GM21447 (cell line): ENCODE results near the gene AFF3.
"Not testable (repeated sequence)": the region's sequence is repeated elsewhere in the genome, so short reads cannot be mapped to it uniquely, and the experiment has no call there.

Experiments
- ATAC-seq: cut with Tn5 transposase; IDR thresholded peaks from one replicate; pipeline ENCODE4 v1.9.1; 2021; ENCODE audit not compliant: unreplicated experiment

The AFF3 gene

GRCh38 chr2:99940963-99941362 lies 201.4 kb downstream of the AFF3 start:
- ATAC-seq: no peak

DNA sequence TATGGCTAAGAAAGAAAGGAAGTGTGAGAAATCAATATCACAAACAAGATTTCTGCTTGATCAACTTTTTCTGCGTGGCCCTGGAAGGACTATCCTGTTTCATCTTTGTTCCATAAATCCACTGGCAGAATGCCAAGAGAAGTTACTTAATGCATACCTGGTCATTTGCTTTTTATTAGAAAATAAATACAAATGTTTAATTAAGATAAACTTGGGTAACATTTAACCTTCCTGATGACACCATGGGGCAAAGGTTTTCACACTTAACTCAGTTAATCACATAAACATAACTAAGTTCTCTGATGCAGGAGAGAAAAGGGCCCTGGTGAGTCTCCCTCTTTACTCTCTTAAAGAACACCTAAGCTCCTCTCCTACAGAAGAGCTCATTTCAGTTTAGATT lies 203.3 kb downstream of the AFF3 start:
- ATAC-seq: no peak

DNA sequence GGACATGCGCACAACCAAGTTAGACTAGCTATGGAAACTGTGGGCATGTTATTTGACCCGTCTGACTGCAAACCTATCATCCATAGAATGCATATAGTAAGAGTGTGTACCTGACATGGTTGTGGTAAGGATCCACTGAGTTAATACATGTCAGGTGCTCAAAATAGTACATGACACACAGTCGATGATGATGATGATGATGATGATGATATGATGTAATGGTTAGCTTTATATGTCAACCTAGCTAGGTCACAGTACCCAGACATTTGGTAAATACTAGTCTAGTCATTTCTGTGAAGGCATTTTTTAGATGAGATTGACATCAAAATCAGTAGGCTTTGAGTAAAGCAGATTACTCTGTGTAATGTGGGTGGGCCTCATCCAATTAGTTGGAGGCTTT lies 204.1 kb downstream of the AFF3 start:
- no peak for ATAC-seq

DNA sequence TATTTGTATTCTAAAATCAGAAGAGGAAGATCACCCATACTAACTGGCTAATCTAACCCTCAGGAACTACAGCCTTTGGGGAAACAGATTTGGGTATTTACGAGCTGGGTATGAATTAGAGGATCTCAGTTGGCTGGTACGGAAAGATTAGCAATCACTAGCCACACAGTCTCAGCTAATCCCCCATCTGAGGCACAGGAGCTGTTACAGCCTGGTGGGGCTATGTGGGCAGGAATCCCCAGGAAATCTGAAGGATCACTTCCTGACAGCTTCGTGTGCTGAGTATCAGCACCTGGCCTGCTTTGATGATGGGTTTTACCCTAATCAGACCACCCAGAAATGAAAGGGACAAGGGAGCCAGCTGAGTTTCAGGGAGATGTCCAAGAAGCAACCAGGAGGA lies 206.3 kb downstream of the AFF3 start:
- no peak for ATAC-seq

DNA sequence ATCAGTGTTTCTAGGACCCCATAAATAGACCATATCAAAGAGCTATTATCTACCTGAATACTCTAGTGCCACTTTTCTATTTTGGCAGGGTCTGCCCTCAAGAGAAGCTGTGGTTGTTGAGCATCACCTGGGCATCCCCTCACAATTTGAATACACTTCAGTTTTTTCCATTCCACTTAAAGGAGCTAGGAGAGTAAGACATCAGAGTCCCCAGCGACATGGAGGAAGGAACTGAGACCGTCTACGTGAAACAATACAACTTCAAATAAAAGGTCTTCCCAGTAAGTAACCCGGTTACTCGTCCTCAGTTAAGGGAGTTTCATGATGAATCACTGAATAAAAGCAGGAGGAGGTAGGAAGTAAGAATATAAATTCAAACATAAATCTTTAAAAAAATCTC lies 206.7 kb downstream of the AFF3 start:
- no peak for ATAC-seq

DNA sequence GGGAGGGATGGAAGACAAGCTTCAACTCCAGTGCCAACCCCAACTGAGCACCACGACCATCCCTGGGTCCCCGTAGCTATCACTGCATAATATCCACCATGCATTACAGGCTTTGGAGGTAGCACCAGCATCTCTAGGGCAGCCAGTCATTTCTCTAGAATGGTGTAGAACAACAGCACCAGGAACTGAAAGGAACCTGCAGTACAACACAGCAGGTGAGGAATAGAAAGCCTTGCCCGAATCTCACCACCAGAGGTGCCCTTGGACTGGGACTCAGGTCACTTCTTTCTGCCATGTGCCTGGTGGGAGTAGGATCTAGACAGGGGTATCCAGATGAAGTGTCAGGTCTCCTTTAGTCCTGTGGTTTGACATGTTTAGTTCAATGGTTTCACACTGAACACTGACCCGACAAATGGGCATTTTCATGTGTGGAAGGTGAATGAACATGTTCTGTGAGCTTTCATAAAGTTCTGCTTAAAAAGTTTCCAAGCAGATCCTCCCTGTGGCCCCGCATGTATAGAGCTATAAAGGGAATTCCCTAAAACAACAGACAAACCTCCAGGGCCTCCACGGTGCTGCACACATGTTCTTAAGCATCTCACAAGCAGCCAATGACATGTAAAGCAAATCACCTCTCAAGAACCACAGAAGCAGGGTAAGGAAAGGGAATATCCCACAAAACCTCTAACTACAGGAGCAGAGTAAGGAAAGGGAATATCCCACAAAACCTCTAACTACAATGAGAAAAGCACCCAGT lies 208.3 kb downstream of the AFF3 start:
- ATAC-seq: no peak

DNA sequence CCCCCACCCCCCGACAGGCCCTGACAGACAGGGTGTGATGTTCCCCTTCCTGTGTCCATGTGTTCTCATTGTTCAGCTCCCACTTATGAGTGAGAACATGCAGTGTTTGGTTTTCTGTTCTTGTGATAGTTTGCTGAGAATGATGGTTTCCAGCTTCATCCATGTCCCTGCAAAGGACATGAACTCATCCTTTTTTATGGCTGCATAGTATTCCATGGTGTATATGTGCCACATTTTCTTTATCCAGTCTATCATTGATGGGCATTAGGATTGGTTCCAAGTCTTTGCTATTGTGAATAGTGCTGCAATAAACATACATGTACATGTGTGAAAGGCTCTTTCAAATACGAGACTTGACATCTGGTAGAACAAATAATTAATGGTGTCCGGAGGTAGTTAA lies 208.9 kb downstream of the AFF3 start:
- ATAC-seq: not testable (repeated sequence)

DNA sequence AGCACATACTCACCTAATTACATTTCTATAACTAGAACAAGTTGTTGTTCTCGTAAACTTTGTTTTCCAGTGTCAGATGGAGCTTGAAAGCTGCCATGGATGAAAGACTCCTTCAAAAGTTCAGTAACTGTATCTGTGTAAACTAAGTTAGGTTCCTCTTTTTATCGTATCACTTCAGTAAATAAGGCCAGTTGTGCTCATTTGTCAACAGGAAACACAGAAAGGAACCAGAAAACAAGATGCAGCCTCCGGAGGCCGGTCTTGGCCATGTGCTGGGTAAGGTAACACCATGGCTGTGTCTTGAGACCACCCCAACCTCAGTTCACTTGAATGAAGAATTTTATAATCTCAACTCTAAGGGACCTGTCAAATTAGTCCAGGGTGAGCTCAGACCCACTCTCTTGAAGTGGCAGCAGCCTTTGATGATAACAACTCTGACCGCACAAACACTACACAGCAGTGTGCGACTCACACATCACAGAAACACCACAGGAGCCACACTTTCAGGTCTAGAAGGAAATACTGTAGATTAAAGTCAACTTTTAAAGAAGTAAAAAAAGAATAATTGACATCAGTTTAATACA lies 213.8 kb downstream of the AFF3 start:
- no peak for ATAC-seq

GRCh38 chr2:99927690-99928207 lies 214.6 kb downstream of the AFF3 start:
- ATAC-seq: not testable (repeated sequence)

DNA sequence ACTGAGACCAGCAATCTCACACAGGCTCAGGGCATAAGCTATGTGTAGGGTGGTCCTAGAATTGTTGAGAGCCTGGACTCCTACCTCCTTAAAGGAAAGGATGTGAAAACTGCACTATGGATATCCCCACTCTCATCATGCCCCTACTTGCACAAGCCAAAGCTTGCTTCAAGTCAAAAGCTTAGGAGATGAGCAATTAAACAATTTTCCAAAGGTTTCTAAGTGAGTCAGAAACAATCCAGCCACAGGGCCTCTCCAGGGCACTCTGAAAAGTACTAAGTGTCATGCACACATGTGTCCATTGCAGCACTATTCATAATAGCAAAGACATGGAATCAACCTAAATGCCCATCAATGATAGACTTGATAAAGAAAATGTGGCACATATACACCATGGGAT lies 215.4 kb downstream of the AFF3 start:
- ATAC-seq: no peak

GRCh38 chr2:99925960-99926359 lies 216.4 kb downstream of the AFF3 start:
- ATAC-seq: no peak

GRCh38 chr2:99922664-99923063 lies 219.7 kb downstream of the AFF3 start:
- no peak for ATAC-seq

GRCh38 chr2:99921903-99922302 lies 220.5 kb downstream of the AFF3 start:
- no peak for ATAC-seq

DNA sequence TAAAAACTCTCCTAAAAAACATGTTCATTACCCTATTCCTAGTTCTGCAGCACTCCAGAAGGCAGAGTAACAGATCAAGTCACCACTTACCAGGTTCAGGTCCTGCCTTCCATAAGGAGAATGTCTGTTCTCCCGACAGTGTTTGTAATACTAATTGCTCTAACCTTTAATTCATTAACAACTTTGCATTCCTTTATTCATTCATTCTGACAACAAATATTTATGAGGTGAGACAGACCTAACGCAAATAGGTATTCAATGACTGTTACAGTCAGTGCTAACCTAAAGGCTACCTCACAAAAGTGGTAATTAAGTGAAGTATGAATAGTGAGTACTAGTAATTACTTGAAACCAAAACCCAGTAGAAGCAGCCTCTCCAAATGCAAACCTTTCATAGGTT lies 224.0 kb downstream of the AFF3 start:
- no peak for ATAC-seq

- no peak for ATAC-seq
Measured at GRCh38 chr2:99915108-99915675, 227.2 kb downstream of the AFF3 start.

DNA sequence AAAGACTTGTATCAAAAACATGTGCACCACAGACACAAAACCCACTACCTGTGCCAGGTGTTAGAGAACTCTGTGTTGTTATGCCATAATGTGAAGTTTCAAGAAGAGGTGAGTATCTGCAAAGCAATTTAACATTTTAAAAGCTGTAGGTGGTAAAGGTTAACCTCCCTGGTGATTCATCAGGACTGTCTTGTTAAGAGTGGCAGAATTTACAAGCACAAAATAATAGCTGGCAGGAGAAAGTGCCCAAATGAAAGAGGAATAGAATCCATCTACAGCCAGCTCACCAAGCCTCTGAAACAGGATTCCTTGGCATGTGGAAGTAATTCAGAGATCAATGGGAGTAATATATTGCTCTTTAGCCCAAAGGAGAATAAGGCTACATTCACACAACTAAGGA lies 230.7 kb downstream of the AFF3 start:
- ATAC-seq: no peak

DNA sequence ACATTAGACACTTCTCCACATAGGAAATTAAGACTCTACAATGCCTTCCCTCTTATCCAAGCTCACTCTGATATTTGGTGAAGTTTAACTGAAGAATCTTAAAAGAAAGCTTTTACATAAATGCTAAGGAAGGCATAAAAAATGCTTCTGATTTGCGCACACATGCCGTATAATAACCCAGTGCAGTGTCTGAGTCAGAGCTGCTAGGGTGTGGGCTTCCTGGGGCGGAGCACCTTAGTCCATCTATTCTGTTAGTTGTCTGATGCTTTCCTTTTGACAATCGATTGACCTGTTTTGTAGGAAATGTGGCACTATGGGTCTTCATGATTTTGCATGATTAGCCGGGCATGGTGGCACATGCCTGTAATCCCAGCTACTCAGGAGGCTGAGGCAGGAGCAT lies 231.5 kb downstream of the AFF3 start:
- no peak for ATAC-seq

- no peak for ATAC-seq
Measured at GRCh38 chr2:99905636-99906035, 236.8 kb downstream of the AFF3 start.

DNA sequence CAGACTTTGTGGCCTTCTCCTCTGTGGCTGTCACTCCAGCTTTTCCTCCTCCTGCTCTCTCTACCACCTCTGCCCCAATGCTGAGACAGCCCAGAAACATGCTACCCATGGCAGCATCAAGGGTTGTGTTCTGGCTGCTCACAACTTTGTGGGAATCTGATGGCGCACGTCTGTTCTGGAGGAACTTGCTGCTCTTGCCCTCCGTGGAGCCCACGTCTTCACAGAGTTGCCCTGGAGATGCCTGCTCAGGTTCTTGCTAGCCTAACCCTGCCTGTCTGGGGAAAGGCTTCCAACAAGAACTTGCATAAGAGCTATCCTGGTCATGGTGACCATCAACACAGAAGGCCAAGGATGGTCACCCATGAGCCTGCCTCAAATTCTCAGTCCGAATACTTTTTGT lies 237.4 kb downstream of the AFF3 start:
- ATAC-seq: no peak

DNA sequence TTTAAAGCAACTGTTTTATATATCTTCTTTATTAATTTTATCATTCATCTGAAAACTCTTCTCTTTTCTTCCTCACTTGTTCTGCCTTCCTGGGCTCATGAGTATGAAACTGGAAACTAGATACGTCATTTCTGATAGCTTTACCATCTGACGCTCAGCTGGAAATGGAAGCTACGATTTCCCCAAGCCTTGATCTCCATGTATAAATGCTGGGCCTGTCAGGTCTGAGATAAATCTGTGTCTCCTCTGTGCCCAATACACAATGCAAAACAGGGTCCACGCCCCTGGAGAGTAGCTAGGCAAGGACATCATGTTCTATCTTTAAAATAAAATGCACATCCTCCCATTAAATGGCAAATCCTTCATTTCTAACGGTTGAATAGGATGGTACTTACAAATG lies 238.4 kb downstream of the AFF3 start:
- no peak for ATAC-seq

- ATAC-seq: no peak
Measured at GRCh38 chr2:99900556-99900955, 241.8 kb downstream of the AFF3 start.

GRCh38 chr2:99899882-99900281 lies 242.5 kb downstream of the AFF3 start:
- ATAC-seq: no peak
